NK-92 treated with Interleukin-12 subunit alpha and Interleukin-12 subunit beta, amount 100 ng/mL, for 24 hours (cell line): Measurements from ENCODE around the gene CYP39A1.

Experiments
- DNase-seq: peaks from one replicate; lab custom pipeline; 2025; lab: John Stamatoyannopoulos, UW

CYP39A1 gene

DNA sequence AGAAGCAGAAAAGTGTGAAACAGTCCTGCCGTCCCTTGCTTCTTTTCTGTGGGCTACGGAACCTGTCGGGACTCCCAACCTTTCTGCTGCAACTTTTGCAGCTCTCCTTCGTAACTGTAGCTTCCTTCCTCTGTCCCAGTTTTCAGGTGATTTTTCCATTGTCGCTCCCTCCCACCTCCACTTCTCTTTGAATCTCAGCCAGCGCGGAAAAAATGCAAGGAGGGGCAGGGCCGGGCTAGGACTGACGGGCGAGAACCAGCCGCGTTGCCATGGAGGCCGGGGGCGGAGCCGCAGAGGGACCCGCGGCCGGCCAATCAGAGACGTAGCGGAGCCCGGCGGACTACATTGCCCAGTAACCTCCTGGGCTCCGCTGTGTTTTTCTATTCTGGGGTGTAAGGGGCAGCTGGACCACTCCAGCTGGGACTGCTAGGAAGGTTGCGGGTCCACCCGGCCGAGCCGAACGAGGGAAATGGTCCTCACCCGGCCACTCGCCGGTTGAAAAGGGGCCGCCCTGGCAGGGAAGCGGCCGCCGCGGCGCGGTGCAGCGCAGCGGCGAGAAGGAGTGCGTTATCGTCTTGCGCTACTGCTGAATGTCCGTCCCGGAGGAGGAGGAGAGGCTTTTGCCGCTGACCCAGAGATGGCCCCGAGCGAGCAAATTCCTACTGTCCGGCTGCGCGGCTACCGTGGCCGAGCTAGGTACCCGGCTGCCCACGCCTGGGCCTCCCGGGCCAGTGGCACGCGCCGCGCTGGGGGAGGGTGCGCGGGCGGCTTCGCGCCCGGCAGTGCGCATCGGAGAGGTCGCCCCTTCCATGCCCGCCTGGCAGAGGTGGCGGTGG is at the start of gene CYP39A1, which contains the start of gene SLC25A27:
Gene CYP39A1 (minus strand): TSS at position 216 of the 836 bp plus-strand sequence. CDS start 236 bp downstream, outside the sequence.
Gene SLC25A27 (plus strand): TSS at position 373 of the 836 bp plus-strand sequence. CDS start 218 bp downstream, at position 591.
- DNase-seq, result no peak

GRCh38 chr6:46699970-46700369 is 47.4 kb upstream of the CYP39A1 start:
- no peak for DNase-seq

- DNase-seq, result no peak
Measured at GRCh38 chr6:46690911-46691451, 38.4 kb upstream of the CYP39A1 start.

DNA sequence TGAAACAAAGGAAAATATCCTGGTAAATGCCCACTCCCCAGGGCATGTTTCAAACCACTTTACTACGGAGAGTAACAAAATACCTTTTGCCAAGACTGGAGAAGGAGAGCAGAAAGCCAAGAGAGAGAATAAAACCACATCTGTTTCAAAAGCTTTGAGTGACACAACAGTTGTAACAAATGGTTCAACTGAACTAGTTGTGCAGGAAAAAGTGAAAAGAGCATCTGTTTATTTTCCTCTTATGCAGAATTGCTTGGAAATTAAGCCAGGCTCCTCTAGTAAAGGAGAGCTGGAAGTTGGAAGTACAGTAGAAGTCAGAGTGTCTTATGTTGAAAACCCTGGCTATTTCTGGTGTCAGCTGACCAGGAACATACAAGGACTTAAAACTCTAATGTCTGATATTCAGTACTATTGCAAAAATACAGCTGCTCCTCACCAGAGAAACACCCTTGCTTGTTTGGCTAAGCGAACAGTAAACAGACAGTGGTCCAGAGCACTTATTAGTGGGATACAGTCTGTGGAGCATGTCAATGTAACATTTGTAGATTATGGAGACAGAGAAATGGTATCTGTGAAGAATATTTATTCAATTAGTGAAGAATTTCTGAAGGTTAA is 37.6 kb upstream of the CYP39A1 start:
- no peak for DNase-seq

DNA sequence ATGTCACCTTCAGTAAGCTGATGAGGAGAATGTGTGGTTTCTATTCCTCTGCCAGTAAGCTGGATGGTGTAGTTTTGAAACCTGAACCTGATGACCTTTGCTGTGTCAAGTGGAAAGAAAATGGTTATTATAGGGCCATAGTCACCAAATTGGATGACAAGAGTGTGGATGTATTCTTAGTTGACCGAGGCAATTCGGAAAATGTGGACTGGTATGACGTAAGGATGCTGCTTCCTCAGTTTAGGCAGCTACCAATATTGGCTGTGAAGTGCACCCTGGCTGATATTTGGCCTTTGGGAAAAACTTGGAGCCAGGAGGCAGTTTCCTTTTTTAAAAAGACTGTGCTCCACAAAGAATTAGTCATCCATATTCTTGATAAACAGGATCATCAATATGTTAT is 37.0 kb upstream of the CYP39A1 start:
- DNase-seq, result no peak

- DNase-seq, result no peak
Measured at GRCh38 chr6:46688966-46689335, 36.3 kb upstream of the CYP39A1 start.

- DNase-seq, result no peak
Measured at GRCh38 chr6:46688117-46688965, 35.7 kb upstream of the CYP39A1 start.

DNA sequence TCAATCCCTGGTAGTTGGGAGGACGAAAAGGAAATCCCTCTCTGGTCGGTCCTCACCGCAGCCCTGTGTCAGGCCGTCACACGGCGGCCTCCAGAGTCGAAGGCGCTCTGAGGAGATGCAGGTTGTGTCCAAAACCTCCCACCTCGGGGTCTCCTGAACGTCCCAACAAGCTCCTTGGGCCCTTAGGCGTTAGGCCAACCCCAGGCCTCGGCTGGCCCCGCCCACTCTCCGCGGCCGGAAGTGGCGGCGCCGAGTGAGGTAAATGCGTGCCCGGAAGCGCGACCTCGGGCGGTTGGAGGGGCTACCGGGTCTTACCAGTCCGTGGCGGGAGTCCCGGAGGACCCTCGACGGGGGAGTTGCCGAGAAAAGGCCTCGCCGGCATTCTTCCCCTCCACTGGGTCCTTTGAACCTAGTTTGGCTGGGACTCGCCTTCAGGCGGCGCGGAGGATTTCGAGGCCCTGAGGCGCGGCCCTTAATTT is 35.0 kb upstream of the CYP39A1 start, which contains the start of gene TDRD6:
Gene TDRD6 (plus strand): TSS at position 267 of the 479 bp plus-strand sequence. CDS start 244 bp downstream, outside the sequence.
- DNase-seq, result no peak

DNA sequence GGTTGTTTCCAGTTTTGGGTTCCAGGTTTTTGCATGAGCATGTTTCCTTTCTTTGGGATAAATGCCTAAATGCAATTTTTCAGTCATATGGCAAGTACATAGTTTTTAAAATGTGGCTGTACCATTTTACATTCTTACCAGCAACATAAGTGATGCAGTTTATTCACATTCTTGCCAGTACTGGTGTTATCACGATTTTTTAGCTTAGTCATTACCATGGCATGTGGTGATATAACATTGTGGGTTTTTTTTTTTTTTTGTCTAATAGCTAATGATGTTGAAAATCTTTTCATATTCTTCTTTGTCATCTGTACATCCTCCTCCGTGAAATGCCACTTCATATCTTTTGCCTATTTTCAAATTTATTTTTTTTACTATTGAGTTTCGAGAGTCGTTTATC is 32.2 kb upstream of the CYP39A1 start:
- no peak for DNase-seq

- DNase-seq, result no peak
Measured at GRCh38 chr6:46677314-46677654, 24.7 kb upstream of the CYP39A1 start.

DNA sequence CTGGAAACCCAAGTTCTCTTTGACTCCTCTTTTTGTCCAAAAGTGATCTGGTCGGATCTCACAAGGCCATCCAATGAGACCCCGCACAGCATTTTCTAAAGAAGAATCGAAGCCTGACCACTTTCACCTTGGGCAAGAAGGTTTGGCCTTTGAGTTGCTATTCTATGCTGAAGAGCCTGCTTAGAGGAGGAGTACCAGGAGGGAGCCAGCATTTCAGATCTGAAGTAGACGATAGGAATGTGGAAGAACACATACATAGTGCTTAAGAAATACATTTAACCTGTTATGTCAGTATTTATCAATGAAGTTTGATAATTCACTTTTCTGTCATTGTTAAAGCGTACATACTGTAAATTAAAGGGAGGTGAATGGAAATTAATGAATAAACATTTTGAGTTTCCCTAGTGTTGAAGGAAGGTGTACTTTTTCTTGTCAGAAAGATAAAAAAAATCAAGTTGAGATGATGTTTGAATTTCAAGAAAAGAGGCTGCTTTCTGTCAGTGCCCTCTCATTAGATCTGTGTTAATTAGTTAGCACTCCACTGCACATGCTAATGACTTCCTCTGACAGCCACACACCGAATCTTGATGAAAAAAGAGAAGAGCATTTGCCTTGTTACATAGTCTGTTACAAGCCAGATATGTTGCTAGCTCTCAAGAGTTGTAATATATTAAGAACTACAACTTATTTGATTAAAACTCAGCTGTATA is 24.1 kb upstream of the CYP39A1 start:
- DNase-seq, result no peak

DNA sequence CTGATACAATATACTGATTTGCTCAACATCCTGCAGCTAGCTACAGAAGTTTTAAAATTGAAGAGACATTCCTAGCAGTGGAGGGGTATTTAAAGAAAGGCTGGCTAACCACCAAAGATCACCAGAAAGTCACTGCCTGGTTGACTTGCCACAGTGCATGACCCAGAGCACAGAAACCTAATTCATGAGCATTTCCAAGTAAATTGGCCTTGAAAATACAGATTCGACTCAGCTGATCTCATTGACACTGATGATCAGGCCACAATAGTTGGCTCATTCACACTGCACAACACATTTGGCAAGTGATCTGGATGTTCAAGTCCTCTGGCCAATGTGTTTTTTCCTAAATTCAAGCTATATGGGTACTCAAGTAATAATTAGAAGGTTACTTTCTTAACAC is 21.8 kb upstream of the CYP39A1 start:
- DNase-seq, result no peak

- DNase-seq, result no peak
Measured at GRCh38 chr6:46667377-46667776, 14.8 kb upstream of the CYP39A1 start.

- DNase-seq, result no peak
Measured at GRCh38 chr6:46661483-46661882, 8.9 kb upstream of the CYP39A1 start.

DNA sequence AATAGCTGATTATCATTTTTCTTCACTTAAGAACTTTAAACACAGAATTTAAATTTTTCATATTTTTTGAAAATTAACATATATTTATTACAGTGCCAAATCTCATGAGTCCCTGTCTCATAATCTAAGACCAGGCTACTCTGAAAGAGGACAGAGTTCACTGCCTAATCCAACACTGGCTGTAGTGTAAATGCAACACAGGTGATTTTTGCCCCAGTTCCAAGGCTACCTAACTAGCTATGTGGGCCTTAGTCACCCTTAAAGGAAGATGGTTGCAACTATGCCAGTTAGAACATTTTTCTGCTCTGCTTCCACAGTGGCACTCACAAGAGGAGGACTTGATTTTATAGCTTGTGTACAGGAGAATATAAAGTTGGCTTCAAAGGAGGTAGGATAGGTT is 5.0 kb upstream of the CYP39A1 start:
- DNase-seq, result no peak

DNA sequence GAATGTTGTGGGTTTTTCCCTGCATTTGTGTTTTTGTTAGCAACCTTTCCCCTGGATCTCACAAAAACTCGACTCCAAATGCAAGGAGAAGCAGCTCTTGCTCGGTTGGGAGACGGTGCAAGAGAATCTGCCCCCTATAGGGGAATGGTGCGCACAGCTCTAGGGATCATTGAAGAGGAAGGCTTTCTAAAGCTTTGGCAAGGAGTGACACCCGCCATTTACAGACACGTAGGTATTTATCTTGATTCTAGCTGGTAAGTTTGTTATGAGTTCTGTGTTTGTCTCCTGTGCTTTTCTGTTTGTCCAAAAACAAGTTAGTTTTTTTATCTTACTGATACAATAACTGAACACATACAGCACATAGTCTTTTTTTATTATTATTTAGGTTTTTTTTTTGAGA is 3.2 kb upstream of the CYP39A1 start:
- DNase-seq, result no peak

GRCh38 chr6:46653439-46654195 is 999 bp upstream of the CYP39A1 start:
- DNase-seq, result no peak

DNA sequence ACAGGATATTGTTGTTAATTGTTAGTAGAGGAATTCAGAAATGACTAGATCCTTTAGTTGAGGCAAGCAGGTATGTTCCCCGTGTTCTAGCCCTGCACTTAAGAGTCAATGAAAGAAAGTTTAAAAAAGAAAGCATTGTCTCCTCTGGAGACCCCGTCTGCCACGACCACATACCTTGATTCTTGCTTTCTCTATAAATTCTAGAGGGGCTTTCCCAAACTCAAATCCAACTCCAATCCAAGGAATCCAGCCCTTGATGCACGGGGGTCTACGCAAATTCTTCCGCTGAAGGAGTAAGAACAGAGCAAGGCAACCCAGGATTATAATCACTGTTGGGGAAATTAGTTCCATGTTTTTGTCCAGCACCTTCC is 401 bp downstream of the CYP39A1 start:
- DNase-seq, result no peak

DNA sequence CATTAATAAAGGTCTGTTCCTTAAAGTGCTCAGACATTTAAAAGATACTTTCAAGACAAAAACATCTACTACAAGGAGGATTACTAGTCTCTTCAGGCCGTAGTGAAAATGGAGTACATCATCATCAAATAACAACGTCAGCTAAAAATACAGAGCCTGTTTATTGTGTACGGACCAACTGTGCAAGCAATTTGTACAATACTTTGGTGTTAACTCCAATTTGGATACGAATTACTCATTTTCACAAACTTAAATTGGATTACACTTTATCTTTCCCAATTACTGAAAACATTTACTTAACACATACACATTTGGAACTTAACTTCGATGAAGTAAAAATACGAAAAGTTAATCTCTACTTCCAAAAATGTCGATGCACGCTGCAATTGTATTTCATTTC is 802 bp downstream of the CYP39A1 start:
- no peak for DNase-seq

GRCh38 chr6:46651006-46651405 is 1.6 kb downstream of the CYP39A1 start:
- DNase-seq, result no peak
